Tibial nerve (tissue), 3 donors: ENCODE measurements around the gene KRT84.

ENCODE experiments used
- CTCF ChIP-seq, 5 experiments: fragments of 200-600 bp in 3 of 5; fragments of 450-650 bp in 2 of 5; sonication (generic) in 3 of 5; IDR thresholded peaks; one replicate each; pipeline ENCODE4 v1.5.1; 2016 to 2019; ENCODE audit warnings: antibody characterized with exemption in 5 of 5, mild to moderate bottlenecking in 3 of 5, moderate library complexity in 2 of 5
- POLR2A ChIP-seq, 2 donors: fragments of 450-650 bp; IDR thresholded peaks; one replicate each; pipeline ENCODE4 v1.6.1; 2017; ENCODE audit warnings: antibody characterized with exemption in 2 of 2, mild to moderate bottlenecking in 2 of 2, moderate library complexity in 2 of 2

GRCh38 chr12:52390739-52391617 lies 5.5 kb upstream of the KRT84 start:
- peak in 4 of 5 experiments; percentile 11 to 58 (median 44) for TF ChIP-seq CTCF (IDR thresholded peaks at IDR 0.05)
- no peak for TF ChIP-seq POLR2A (IDR thresholded peaks at IDR 0.05)
